A549 (cell line): ENCODE data around the gene SHISAL2A. TPM values are rescaled to one million over a fixed set of nuclear protein-coding genes. Genes with fewer than 3 reads are reported as not detected.
"Not testable (repeated sequence)": the region's sequence is repeated elsewhere in the genome, so short reads cannot be mapped to it uniquely, and the experiment has no call there.

Source experiments
- ATAC-seq, 2 experiments: fragments of 200-7000 bp in 1 of 2; fragments of >200 bp in 1 of 2; cut with Nextera tagmentation in 1 of 2; cut with Tn5 transposase in 1 of 2; 3 replicates each; pipeline versions ENCODE4 v1.8.0 to v1.9.1; 2018 to 2020; ENCODE audit warnings: mild to moderate bottlenecking in 1 of 2, moderate library complexity in 1 of 2
- CTCF ChIA-PET: fragments of 300-600 bp; sonication (Branson Sonifier 250); formaldehyde crosslinking; extraction: SDS; loops from one replicate; lab custom pipeline; 2021; ENCODE audit warnings: antibody characterized with exemption, inconsistent platforms; lab: Yijun Ruan, JAX
- POLR2A ChIA-PET: fragments of 350-600 bp; formaldehyde crosslinking; extraction: SDS; loops from one replicate; lab custom pipeline; 2021; ENCODE audit warnings: antibody characterized with exemption, inconsistent platforms; lab: Yijun Ruan, JAX
- DNase-seq, 2 experiments: peaks; one replicate each; pipeline versions ENCODE4 v3.0.0 to v3.0.0-alpha.2; 2011 to 2016; ENCODE audit warnings: low read depth in 1 of 2, low spot score in 1 of 2
- FAIRE-seq: peaks from 2 replicates; lab custom pipeline; 2011; peaks lifted over from hg19 to GRCh38; lab: Jason Lieb, UNC
- H3K27ac ChIP-seq, 2 experiments: fragments of >200 bp; sonication (Bioruptor Twin); formaldehyde crosslinking; 3 replicates each; pipeline ENCODE4 v1.5.1; 2016 to 2017
- H3K4me1 ChIP-seq: fragments of >200 bp; sonication (Bioruptor Twin); formaldehyde crosslinking; 3 replicates; pipeline ENCODE4 v1.6.1; 2016
- H3K4me2 ChIP-seq: fragments of >200 bp; sonication (Bioruptor Twin); formaldehyde crosslinking; 3 replicates; pipeline ENCODE4 v1.6.1; 2016
- H3K4me3 ChIP-seq: fragments of >200 bp; sonication (Bioruptor Twin); formaldehyde crosslinking; 3 replicates; pipeline ENCODE4 v1.5.1; 2016
- H3K9me3 ChIP-seq: fragments of >200 bp; sonication (Bioruptor Twin); formaldehyde crosslinking; 3 replicates; pipeline ENCODE4 v1.6.1; 2016
- CBX2 ChIP-seq: fragments of 200-600 bp; sonication (generic); IDR thresholded peaks from 2 replicates; pipeline ENCODE4 v1.6.1; 2016; ENCODE audit warnings: low read depth, mild to moderate bottlenecking, borderline replicate concordance
- EHF ChIP-seq: fragments of 250-450 bp; sonication (Bioruptor Pico); IDR thresholded peaks from 2 replicates; pipeline ENCODE4 v1.5.0; 2020; ENCODE audit warnings: mild to moderate bottlenecking
- ELK1 ChIP-seq: fragments of 150-350 bp; IDR thresholded peaks from 2 replicates; pipeline ENCODE4 v1.6.1; 2014; ENCODE audit warnings: low read depth, mild to moderate bottlenecking, low read length
- FOSL2 ChIP-seq, 2 experiments: fragments of 450-650 bp in 1 of 2; fragments of >200 bp in 1 of 2; sonication (Bioruptor Twin) in 1 of 2; formaldehyde crosslinking; IDR thresholded peaks; 2 replicates each; pipeline versions ENCODE4 v1.5.0 to v1.6.1; 2016 to 2020; ENCODE audit warnings: mild to moderate bottlenecking in 1 of 2, moderate library complexity in 1 of 2
- HDAC2 ChIP-seq: fragments of 200-600 bp; sonication (generic); IDR thresholded peaks from 2 replicates; pipeline ENCODE4 v1.6.1; 2016
- HES2 ChIP-seq: fragments of >200 bp; sonication (Bioruptor Twin); formaldehyde crosslinking; IDR thresholded peaks from 2 replicates; pipeline ENCODE4 v1.6.1; 2016
- HOXA7 ChIP-seq: fragments of 250-450 bp; sonication (Bioruptor Pico); IDR thresholded peaks from 2 replicates; pipeline ENCODE4 v1.5.0; 2020; ENCODE audit warnings: mild to moderate bottlenecking, moderate library complexity
- HOXB13 ChIP-seq: fragments of 250-450 bp; sonication (Bioruptor Pico); IDR thresholded peaks from 2 replicates; pipeline ENCODE4 v1.5.0; 2020; ENCODE audit warnings: low read depth, mild to moderate bottlenecking, moderate library complexity
- JUNB ChIP-seq: fragments of >200 bp; sonication (Bioruptor Twin); formaldehyde crosslinking; IDR thresholded peaks from 2 replicates; pipeline ENCODE4 v1.6.1; 2016
- KDM5A ChIP-seq: fragments of 200-600 bp; sonication (generic); IDR thresholded peaks from 2 replicates; pipeline ENCODE4 v1.6.1; 2016; ENCODE audit warnings: antibody characterized with exemption, mild to moderate bottlenecking
- MAFK ChIP-seq: fragments of 450-650 bp; IDR thresholded peaks from 2 replicates; pipeline ENCODE4 v1.6.1; 2014; ENCODE audit not compliant: partially characterized antibody
- MAX ChIP-seq: IDR thresholded peaks from 2 replicates; pipeline ENCODE4 v1.6.1; 2012
- MAZ ChIP-seq: fragments of 150-350 bp; IDR thresholded peaks from 2 replicates; pipeline ENCODE4 v1.6.1; 2014; ENCODE audit warnings: antibody characterized with exemption, low read depth, low read length, borderline replicate concordance
- MYC ChIP-seq: IDR thresholded peaks from 2 replicates; pipeline ENCODE4 v1.6.1; 2012; ENCODE audit warnings: mild to moderate bottlenecking, inconsistent platforms, low read length, improper control_type of control experiment, borderline replicate concordance
- NR3C1 ChIP-seq: fragments of >200 bp; sonication (Bioruptor Twin); formaldehyde crosslinking; IDR thresholded peaks from 3 replicates; pipeline ENCODE4 v1.6.1; 2017
- PHF8 ChIP-seq: fragments of 200-600 bp; sonication (generic); IDR thresholded peaks from 2 replicates; pipeline ENCODE4 v1.6.1; 2016; ENCODE audit warnings: low read depth, mild to moderate bottlenecking, antibody characterized with exemption, moderate library complexity, borderline replicate concordance
- RCOR1 ChIP-seq: fragments of 150-350 bp; IDR thresholded peaks from 2 replicates; pipeline ENCODE4 v1.6.1; 2014; ENCODE audit warnings: antibody characterized with exemption, low read length, low read depth
- RNF2 ChIP-seq: fragments of 200-600 bp; sonication (generic); IDR thresholded peaks from 2 replicates; pipeline ENCODE4 v1.6.1; 2016; ENCODE audit warnings: low read depth, mild to moderate bottlenecking, antibody characterized with exemption, moderate library complexity, borderline replicate concordance
- SMC3 ChIP-seq: fragments of >200 bp; sonication (Bioruptor Twin); formaldehyde crosslinking; IDR thresholded peaks from 3 replicates; pipeline ENCODE4 v1.6.1; 2018; ENCODE audit warnings: inconsistent platforms
- ZSCAN20 ChIP-seq: fragments of 250-450 bp; sonication (Bioruptor Pico); IDR thresholded peaks from 2 replicates; pipeline ENCODE4 v1.8.0; 2022; ENCODE audit warnings: mild to moderate bottlenecking, moderate library complexity
- WGBS: methylation state at CpG from one replicate; pipeline ENCODE4 v1.1.6; 2017; ENCODE audit errors: missing lambda C conversion rate; 5-methylcytosine and 5-hydroxymethylcytosine counted together
- polyA plus RNA-seq, 4 experiments: library from polyadenylated mRNA; depleted of rRNA in 3 of 4; stranded (reverse); fragments of >200 nt; fragmentation: RNase III in 1 of 4; extraction: RNeasy Plus Mini Kit Qiagen cat#74134 plus additional on column Dnase treatment in 1 of 4; gene quantifications; 2 replicates in 3 of 4; 3 replicates in 1 of 4; pipeline ENCODE4 v1.2.3, GENCODE V29; 2011 to 2017
- TF ChIP-seq, protein P1 (sequence below): IDR thresholded peaks from 2 replicates; pipeline ENCODE4 v1.6.1; 2012
- TF ChIP-seq, protein P2 (sequence below): fragments of 200-600 bp; sonication (generic); IDR thresholded peaks from 2 replicates; pipeline ENCODE4 v1.6.1; 2016; ENCODE audit warnings: antibody characterized with exemption, mild to moderate bottlenecking, moderate library complexity

Gene SHISAL2A
- polyA plus RNA-seq, 2 of the 4 experiments (the other 2 are of a cell fraction), result not detected

DNA sequence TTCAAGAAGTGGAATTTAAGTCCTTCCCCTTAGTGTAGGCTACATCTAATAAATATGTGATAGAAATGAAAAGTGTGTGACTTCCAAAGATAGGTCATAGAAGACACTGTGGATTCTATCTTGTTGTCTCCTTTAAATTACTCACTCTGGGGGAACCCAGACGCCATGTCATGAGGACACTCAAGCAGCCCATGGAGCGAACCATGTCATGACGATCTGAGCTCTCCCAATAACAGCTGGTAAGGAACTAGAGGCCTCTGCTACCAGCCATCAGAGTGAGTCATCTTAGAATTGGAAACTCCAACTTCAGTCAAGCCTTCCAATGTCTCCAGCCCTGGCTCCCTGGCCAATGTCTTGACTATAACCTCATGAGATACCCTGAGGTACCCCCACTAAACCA lies 58.9 kb downstream of the SHISAL2A start:
- Histone ChIP-seq H3K4me2 (no peak overlapping the region), H3K27ac (no peak overlapping the region), H3K9me3 (no peaks in the 10 kb centered on the region), H3K4me3 (no peak overlapping the region), H3K4me1 (no peaks in the 10 kb centered on the region)
- 93% methylated on average over 3 of the region's 3 CpGs for WGBS
- DNase-seq, result no peak
- POLR2A ChIA-PET, result no interaction called here
- no peak for FAIRE-seq
- CTCF ChIA-PET, result interaction anchor here (0.6 kb wide), 1 partner anchor 735 kb away, joined by 3 read pairs; no protein-coding TSS in a partner anchor
- TF ChIP-seq RCOR1 (no peak), ZSCAN20 (CRISPR knock-in tag) (no peak), MAX (no peak), JUNB (no peak), FOSL2 (IDR thresholded peaks at IDR 0.05) (no peak), FOSL2 (CRISPR knock-in tag; IDR thresholded peaks at IDR 0.05) (no peak), ELK1 (no peak), HDAC2 (no peak), RNF2 (no peak), KDM5A (no peak), CBX2 (no peak), PHF8 (no peak), NR3C1 (no peak)
- TF ChIP-seq, protein P1, sequence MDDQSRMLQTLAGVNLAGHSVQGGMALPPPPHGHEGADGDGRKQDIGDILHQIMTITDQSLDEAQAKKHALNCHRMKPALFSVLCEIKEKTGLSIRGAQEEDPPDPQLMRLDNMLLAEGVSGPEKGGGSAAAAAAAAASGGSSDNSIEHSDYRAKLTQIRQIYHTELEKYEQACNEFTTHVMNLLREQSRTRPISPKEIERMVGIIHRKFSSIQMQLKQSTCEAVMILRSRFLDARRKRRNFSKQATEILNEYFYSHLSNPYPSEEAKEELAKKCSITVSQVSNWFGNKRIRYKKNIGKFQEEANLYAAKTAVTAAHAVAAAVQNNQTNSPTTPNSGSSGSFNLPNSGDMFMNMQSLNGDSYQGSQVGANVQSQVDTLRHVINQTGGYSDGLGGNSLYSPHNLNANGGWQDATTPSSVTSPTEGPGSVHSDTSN, result no peak
- ATAC-seq, result no peak

DNA sequence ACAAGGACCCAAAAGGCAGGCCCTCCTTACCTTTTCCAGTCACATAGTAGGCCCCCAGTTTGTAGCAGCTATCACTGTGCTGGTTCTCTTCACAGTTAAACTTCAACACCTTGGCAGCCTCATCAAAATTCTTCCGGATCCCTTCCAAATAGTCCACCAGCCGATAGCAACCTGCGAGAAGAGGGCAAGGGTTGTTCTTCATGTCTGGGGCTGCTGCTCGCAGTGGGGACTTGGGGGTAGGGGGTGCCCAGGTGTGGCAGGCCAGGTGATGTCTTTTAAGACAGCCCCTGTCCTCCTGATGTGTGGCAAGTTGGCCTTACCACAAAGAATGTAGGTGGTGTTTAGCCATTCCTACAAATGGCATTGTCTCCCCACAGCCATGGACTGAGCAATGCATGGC lies 59.7 kb downstream of the SHISAL2A start:
- Histone ChIP-seq H3K9me3 (no peaks in the 10 kb centered on the region), H3K27ac (no peak overlapping the region), H3K4me1 (no peaks in the 10 kb centered on the region), H3K4me3 (no peak overlapping the region), H3K4me2 (no peak overlapping the region)
- FAIRE-seq, result no peak
- TF ChIP-seq, protein P1, result no peak
- no peak for TF ChIP-seq EHF
- no peak for TF ChIP-seq MAFK
- no peak for TF ChIP-seq HOXA7 (CRISPR knock-in tag)
- no peak for TF ChIP-seq HOXB13 (CRISPR knock-in tag)
- TF ChIP-seq MYC, result no peak
- TF ChIP-seq SMC3, result no peak
- TF ChIP-seq MAZ, result no peak
- TF ChIP-seq HES2, result no peak
- TF ChIP-seq MAX, result no peak
- TF ChIP-seq, protein P2, sequence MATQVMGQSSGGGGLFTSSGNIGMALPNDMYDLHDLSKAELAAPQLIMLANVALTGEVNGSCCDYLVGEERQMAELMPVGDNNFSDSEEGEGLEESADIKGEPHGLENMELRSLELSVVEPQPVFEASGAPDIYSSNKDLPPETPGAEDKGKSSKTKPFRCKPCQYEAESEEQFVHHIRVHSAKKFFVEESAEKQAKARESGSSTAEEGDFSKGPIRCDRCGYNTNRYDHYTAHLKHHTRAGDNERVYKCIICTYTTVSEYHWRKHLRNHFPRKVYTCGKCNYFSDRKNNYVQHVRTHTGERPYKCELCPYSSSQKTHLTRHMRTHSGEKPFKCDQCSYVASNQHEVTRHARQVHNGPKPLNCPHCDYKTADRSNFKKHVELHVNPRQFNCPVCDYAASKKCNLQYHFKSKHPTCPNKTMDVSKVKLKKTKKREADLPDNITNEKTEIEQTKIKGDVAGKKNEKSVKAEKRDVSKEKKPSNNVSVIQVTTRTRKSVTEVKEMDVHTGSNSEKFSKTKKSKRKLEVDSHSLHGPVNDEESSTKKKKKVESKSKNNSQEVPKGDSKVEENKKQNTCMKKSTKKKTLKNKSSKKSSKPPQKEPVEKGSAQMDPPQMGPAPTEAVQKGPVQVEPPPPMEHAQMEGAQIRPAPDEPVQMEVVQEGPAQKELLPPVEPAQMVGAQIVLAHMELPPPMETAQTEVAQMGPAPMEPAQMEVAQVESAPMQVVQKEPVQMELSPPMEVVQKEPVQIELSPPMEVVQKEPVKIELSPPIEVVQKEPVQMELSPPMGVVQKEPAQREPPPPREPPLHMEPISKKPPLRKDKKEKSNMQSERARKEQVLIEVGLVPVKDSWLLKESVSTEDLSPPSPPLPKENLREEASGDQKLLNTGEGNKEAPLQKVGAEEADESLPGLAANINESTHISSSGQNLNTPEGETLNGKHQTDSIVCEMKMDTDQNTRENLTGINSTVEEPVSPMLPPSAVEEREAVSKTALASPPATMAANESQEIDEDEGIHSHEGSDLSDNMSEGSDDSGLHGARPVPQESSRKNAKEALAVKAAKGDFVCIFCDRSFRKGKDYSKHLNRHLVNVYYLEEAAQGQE, result no peak
- ChIA-PET CTCF (no interaction called here), POLR2A (no interaction called here)
- 82% methylated on average over 4 of the region's 4 CpGs for WGBS
- ATAC-seq, result no peak
- no peak for DNase-seq

- DNase-seq, H3K4me3 ChIP-seq, ATAC-seq, H3K27ac ChIP-seq, POLR2A ChIA-PET, H3K4me1 ChIP-seq, H3K9me3 ChIP-seq, FAIRE-seq, H3K4me2 ChIP-seq: not testable (repeated sequence)
- 89% methylated on average over 8 of the region's 10 CpGs for WGBS
- CTCF ChIA-PET, result interaction anchor here (0.7 kb wide), 1 partner anchor 46 kb away, joined by 3 read pairs; no protein-coding TSS in a partner anchor
Observed at GRCh38 chr1:52693351-52693750, 60.4 kb downstream of the SHISAL2A start.
